ENCODE results near the gene ZNF236. TPM values are rescaled to one million over a fixed set of nuclear protein-coding genes. Genes with fewer than 3 reads are reported as not detected.

The ZNF236 gene
- total and polyA plus RNA-seq, 4 donors: 0.83 to 8.2 (median 5.0) TPM

DNA sequence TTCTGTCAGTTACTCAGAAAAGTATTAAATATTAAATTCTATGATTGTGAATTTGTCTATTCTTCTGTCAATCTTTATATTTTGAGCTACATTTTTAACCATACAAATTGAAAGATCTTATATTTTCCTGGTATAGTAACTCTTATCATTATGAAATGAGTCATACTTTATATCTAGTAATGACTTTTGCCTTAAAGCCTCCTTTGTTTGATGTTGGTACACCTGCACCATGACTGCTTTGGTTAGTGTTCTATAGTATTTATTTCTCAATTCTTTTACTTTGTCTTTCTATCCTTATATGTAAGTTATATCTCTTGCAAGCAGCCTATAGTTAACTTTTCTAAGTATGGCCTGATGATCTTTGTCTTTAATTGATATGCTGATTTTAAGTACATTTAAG lies 13.0 kb downstream of the ZNF236 start:
- TF ChIP-seq NR2F2 (IDR thresholded peaks at IDR 0.05) (no peak), RXRA (IDR thresholded peaks at IDR 0.05) (no peak), MAX (IDR thresholded peaks at IDR 0.05) (no peak), HNF4G (IDR thresholded peaks at IDR 0.05) (no peak), GABPA (IDR thresholded peaks at IDR 0.05 in 1 of 2, conservative IDR thresholded peaks at IDR 0.05 in 1 of 2) (no peak), REST (IDR thresholded peaks at IDR 0.05) (no peak), FOXA2 (IDR thresholded peaks at IDR 0.05) (no peak), HNF4A (conservative IDR thresholded peaks at IDR 0.05) (no peak), FOXA1 (IDR thresholded peaks at IDR 0.05) (no peak), RAD21 (IDR thresholded peaks at IDR 0.05) (no peak), JUND (IDR thresholded peaks at IDR 0.05) (no peak), TAF1 (conservative IDR thresholded peaks at IDR 0.05) (no peak), ZBTB33 (IDR thresholded peaks at IDR 0.05) (no peak), EGR1 (IDR thresholded peaks at IDR 0.05; ENCODE audit: low read depth in 2 of 2) (no peak), YY1 (IDR thresholded peaks at IDR 0.05) (no peak), SP1 (IDR thresholded peaks at IDR 0.05) (no peak), ATF3 (IDR thresholded peaks at IDR 0.05) (no peak)
- TF ChIP-seq, protein P1, sequence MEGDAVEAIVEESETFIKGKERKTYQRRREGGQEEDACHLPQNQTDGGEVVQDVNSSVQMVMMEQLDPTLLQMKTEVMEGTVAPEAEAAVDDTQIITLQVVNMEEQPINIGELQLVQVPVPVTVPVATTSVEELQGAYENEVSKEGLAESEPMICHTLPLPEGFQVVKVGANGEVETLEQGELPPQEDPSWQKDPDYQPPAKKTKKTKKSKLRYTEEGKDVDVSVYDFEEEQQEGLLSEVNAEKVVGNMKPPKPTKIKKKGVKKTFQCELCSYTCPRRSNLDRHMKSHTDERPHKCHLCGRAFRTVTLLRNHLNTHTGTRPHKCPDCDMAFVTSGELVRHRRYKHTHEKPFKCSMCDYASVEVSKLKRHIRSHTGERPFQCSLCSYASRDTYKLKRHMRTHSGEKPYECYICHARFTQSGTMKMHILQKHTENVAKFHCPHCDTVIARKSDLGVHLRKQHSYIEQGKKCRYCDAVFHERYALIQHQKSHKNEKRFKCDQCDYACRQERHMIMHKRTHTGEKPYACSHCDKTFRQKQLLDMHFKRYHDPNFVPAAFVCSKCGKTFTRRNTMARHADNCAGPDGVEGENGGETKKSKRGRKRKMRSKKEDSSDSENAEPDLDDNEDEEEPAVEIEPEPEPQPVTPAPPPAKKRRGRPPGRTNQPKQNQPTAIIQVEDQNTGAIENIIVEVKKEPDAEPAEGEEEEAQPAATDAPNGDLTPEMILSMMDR (IDR thresholded peaks at IDR 0.05; ENCODE audit: low read depth, low read length, missing input control): no peak
- Histone ChIP-seq H3K36me3 (ENCODE audit: control insufficient read depth in 4 of 4, insufficient read depth in 3 of 4, low read depth in 1 of 4, low read length in 3 of 4) (no peaks in the 10 kb centered on the region), H3K9ac (ENCODE audit: low read depth in 1 of 2, low read length in 2 of 2) (no peak overlapping the region), H3K9me3 (ENCODE audit: control insufficient read depth in 4 of 4, low read length in 3 of 4) (no peaks in the 10 kb centered on the region), H3K27ac (ENCODE audit: low read depth in 1 of 2, low read length in 2 of 2) (no peak overlapping the region), H3K4me1 (ENCODE audit: control insufficient read depth in 4 of 4, insufficient read depth in 4 of 4, low read length in 3 of 4) (peaks cover 0 to 4% (median 1%) of the 10 kb centered on the region in 4 donors), H3K27me3 (ENCODE audit: control insufficient read depth in 4 of 4, insufficient read depth in 4 of 4, low read length in 3 of 4) (no peaks in the 10 kb centered on the region), H3K4me3 (ENCODE audit: low read depth in 1 of 3, low read length in 3 of 3) (no peak overlapping the region)
- DNase-seq (ENCODE audit: low spot score): no peak

All from liver (tissue), 9 donors.